NCI-H345 treated with DMSO at 0.1 percent for 48 hours (cell line): Measurements from ENCODE around the gene ZFAND4.
"Not testable (repeated sequence)": the region's sequence is repeated elsewhere in the genome, so short reads cannot be mapped to it uniquely, and the experiment has no call there.

Source experiments
- DNase-seq: peaks from one replicate; lab custom pipeline; 2025; ENCODE audit not compliant: unreplicated experiment; lab: John Stamatoyannopoulos, UW

ZFAND4 gene

GRCh38 chr10:45592432-45592831, 80.1 kb downstream of the ZFAND4 start:
- no peak for DNase-seq

- DNase-seq = no peak
Observed at GRCh38 chr10:45591280-45591679, 81.3 kb downstream of the ZFAND4 start.

GRCh38 chr10:45589868-45590267, 82.7 kb downstream of the ZFAND4 start:
- DNase-seq = no peak

- no peak for DNase-seq
Observed at GRCh38 chr10:45589009-45589408, 83.6 kb downstream of the ZFAND4 start.

- DNase-seq = no peak
Observed at GRCh38 chr10:45586028-45586824, 86.3 kb downstream of the ZFAND4 start.

GRCh38 chr10:45585131-45585530, 87.4 kb downstream of the ZFAND4 start:
- DNase-seq = no peak

GRCh38 chr10:45582386-45582781, 90.2 kb downstream of the ZFAND4 start:
- no peak for DNase-seq

GRCh38 chr10:45581582-45582385, 90.8 kb downstream of the ZFAND4 start:
- DNase-seq = no peak

- no peak for DNase-seq
Observed at GRCh38 chr10:45581216-45581549, 91.4 kb downstream of the ZFAND4 start.

- no peak for DNase-seq
Observed at GRCh38 chr10:45580371-45581215, 92.0 kb downstream of the ZFAND4 start.

- no peak for DNase-seq
Observed at GRCh38 chr10:45578384-45578971, 94.1 kb downstream of the ZFAND4 start.

GRCh38 chr10:45575966-45576597, 96.5 kb downstream of the ZFAND4 start:
- no peak for DNase-seq

- DNase-seq = not testable (repeated sequence)
Observed at GRCh38 chr10:45575032-45575761, 97.4 kb downstream of the ZFAND4 start.

- DNase-seq = no peak
Observed at GRCh38 chr10:45569471-45569870, 103.1 kb downstream of the ZFAND4 start.

GRCh38 chr10:45566415-45566814, 106.2 kb downstream of the ZFAND4 start:
- DNase-seq = no peak
